GM12891 (cell line): ENCODE results near the gene CTTNBP2NL.

Experiments used
- POLR2A ChIP-seq: IDR thresholded peaks from 2 replicates; pipeline ENCODE4 v1.6.1; 2011; ENCODE audit warnings: low read depth, low read length, control low read depth
- POLR2AphosphoS5 ChIP-seq: IDR thresholded peaks from 2 replicates; pipeline ENCODE4 v1.6.1; 2011; ENCODE audit warnings: low read depth, low read length, control low read depth
- POU2F2 ChIP-seq: IDR thresholded peaks from 2 replicates; pipeline ENCODE4 v1.6.1; 2011; ENCODE audit warnings: low read depth, mild to moderate bottlenecking, control low read depth, low read length, moderate library complexity
- SPI1 ChIP-seq: IDR thresholded peaks from 2 replicates; pipeline ENCODE4 v1.6.1; 2011; ENCODE audit warnings: low read depth, low read length, control low read depth
- TAF1 ChIP-seq: IDR thresholded peaks from 2 replicates; pipeline ENCODE4 v1.6.1; 2011; ENCODE audit warnings: low read depth, low read length, control low read depth

GRCh38 chr1:112507336-112507735, 111.3 kb downstream of the CTTNBP2NL start:
- TF ChIP-seq POLR2AphosphoS5 (no peak), POLR2A (no peak), POU2F2 (no peak), SPI1 (no peak), TAF1 (no peak)
